ENCODE data around the gene HTT.

Gene HTT

GRCh38 chr4:3253808-3254207, 179.3 kb downstream of the HTT start:
- DNase-seq = no peak

- DNase-seq = no peak
Measured at GRCh38 chr4:3254302-3255131, 180.0 kb downstream of the HTT start.

DNA sequence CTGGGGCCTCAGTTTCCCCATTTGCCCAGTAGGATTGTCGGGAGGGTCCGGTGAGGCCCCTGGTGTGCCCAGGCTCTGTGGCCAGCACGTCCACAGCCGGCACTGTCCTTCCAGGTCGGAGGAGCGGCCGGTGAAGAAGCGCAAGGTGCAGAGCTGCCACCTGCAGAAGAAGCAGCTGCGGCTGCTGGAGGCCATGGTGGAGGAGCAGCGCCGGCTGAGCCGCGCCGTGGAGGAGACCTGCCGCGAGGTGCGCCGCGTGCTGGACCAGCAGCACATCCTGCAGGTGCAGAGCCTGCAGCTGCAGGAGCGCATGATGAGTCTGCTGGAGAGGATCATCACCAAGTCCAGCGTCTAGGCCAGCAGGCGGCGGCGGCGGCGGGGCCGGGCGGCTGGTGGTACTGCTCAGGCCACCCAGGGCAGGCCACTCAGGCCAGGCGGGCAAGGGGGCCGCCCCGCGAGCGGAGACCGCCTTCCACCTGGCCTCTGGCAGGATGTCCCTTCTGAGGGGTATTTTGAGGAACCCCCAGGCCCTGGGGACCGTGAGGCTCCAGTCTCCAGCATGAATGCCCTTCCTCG, 181.2 kb downstream of the HTT start:
- no peak for DNase-seq

- no peak for DNase-seq
Measured at GRCh38 chr4:3256230-3257102, 182.0 kb downstream of the HTT start.

DNA sequence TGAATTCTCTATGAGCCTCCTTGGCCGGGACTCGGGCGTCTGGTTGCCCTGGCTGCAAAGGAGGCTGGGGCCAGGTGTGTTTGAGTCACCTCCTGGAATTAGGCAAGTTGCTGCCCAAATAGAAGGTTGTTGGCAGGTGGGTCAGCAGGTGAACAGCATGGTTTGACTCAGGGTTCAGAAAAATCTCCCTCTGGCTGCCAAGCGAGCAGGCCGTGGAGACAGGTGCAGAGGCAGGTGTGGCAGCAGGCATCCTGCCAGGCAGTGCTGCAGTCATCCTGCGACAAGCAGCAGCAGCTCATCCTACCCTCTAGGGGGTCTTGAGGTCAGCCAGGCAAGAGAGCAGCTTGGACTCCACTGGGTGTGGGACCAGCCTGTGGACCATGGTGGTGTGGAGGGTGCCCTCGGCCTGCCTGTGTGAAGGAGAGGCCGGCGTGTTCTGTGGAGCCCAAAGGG, 182.6 kb downstream of the HTT start:
- DNase-seq = no peak

DNA sequence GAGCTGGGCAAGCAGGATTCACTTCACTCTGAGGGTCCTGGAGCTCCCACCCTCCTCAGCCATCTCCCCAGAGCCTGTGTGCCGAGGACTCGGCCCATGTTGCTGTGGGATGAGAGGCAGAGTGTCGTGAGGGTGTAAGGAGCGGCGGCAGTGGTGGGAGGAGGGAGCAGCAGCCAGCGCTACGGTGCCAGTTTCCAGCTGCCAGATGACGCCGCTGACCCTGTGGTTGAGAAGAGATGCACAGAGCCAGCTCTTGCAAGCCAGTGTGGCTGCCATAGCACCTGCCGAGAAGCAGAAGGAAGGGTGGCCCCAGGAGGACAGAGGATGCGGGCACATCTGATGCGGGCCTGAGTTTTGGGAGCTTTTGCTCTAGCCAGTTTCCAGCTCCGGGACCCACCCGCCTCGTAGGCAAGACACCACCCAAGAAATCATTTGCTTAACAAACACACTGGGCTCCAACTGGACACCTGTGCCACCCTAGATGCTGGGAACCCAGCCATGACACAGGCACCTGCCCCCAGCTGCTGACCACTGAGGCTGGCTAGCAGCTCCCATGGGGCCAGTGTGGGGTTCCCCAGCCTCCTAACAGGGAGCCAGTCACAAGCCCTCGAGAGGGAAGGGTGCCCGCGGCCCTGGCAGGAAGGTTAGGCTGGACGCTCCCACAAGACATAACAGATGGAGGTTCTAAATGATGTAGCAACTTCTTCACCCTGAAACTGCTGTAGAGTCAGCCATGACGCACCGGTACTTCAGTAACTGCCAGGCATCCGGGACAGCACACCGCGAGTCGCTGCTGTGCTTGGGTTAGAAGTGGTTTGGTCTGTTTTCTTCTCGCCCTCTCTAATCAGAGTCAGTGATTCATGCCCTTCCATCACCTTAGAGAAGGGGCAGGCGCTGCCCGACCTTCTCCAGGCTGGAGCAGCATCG, 183.3 kb downstream of the HTT start:
- DNase-seq = no peak

GRCh38 chr4:3261411-3262207, 187.1 kb downstream of the HTT start:
- no peak for DNase-seq

DNA sequence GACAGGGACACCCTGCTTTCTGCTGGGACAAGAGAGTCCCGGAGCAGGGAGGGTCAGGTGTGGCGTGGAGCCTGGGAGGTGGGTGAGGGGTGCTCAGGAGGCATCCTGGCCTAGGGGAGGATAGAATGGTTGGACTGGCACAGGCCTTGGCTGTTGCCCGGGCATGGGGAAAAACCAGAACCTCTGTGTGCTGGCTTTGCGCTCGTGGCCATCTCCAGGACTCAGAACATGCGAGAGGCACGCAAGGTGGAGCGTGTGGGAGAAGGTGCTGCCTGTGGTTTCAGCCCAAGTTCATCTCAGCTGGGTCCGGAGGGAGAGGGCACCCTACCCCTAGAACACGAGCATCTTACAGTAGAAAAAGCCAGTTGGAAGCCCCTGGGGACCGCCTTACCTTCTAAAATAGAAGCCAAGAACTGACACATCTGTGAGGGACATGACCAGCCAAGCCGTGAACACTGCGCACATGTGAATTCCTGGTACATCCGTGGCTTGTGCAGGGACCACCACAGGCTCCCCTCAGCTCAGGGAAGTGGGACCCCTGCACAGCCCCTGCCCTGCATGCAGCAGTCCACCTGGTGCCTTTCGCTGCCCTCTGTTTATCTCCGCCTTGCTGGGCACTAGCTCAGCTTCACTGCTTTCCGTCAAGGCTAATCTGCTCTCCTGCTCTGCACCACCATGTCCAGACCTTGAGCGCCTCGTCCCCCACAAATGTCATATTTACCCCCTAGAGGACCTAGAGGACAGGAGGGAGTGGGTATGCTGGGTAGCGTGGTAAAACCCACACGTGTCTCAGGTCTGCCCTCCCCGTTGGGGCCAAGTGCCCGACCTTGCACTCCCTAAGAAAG, 187.9 kb downstream of the HTT start:
- no peak for DNase-seq

- DNase-seq = no peak
Measured at GRCh38 chr4:3263053-3263875, 188.8 kb downstream of the HTT start.

- DNase-seq = no peak
Measured at GRCh38 chr4:3263876-3264193, 189.4 kb downstream of the HTT start.

- DNase-seq = no peak
Measured at GRCh38 chr4:3266076-3266475, 191.6 kb downstream of the HTT start.

GRCh38 chr4:3267576-3268394, 193.3 kb downstream of the HTT start:
- DNase-seq = no peak

DNA sequence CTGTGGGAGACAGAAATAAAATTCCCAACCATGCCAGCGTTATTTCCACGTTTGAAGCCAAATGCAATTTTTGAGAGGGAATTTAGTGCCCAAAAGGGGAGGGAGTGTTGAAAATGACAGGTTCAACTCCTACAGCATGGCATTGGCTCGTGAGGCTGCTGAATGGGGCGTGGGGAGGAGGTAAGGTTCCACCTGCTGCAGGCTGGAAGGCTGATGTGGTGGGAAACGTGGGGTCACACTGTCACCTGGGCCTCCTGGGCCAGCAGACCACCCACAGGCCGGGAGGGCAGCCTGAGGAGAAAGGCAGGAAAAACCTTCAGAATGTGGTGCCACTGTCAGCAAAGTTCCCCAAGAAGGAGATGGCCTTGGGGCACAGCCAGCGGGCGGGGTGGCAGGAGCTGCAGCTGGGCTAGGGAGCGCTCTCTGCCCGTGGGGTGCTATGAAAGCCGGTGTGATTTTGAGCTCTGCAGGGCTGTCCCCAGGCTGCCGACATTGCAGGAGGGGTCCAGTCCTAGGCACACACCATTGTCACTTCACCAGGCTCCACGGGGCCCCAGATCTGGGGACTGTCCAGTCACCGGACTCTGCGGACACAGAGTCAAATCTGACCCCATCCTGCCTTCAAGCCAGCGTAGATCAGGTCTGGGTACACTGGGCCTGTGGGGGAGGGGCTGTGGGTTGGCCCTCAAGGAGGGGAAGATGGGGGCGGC, 194.1 kb downstream of the HTT start:
- no peak for DNase-seq

DNA sequence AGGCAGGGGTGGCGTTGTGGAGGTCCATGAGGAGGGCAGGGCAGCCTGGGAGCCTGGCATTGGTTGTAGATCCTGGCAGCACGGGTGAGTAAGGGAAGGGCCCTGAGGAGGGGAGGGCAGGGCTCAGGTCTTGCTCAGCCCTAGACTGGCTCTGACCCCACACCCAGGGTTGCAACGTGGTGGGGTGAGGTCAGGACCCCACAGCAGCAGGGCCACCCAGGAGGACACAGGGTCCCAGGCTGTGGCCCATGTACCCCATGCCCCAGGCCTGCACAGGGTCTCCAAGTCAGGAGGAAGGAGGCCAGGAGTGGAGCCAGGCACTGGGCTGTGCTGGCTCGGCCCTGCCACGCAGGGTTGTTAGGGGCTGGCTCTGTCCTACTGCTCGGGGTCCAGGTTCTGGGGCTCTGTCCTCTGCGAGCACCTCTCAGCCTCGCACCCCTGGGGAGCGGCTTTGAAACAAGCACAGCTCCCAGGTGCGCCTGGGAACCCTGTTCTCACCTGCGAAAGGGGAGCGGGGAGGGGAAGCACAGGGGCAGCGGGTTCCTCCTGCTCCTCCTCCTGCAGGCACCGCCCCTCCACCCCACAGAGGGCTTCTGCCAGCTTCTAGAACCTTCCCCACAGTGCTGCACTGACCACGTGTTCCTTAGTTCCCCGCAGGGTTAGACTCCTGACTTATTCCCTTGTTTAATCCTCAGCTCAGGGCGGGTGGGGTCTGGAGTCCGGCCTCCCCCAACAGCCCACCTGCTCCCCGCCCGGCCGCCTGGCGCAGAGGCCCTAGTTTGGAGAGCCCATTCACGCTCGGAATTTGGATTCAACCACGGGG, 194.8 kb downstream of the HTT start:
- no peak for DNase-seq

DNA sequence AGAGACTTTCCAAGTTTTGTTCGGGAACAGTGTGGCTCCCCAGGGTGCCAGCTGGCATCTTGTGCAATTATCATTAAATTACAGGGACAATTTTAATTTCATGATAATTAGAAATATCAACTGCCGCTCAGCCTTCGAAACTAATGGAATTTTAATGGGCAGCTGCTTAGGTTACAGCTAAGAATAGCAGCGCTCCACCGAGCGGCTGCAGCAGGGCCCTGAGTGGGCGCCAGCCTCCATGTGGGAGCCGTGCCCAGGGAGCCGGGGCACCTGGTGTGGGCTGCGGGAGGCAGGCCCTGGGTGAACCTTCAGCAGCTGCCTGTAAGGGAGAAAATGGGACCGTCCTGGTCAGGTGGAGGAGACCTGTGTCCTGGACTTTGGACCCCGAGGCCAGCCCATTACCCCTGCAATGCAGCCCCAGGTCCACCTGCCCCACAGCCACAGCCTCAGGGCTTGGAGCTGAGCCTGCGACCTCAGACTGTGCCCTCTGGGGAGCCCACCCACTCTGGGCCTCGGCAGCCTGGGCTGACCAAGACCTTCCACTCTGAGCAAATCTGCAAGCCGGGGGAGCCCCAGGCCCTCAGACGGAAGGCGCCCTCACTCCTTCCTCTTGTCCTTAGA, 195.6 kb downstream of the HTT start:
- DNase-seq = peak in 1 of 2 donors; percentile 32

- DNase-seq = no peak
Measured at GRCh38 chr4:3271131-3271530, 196.7 kb downstream of the HTT start.

- DNase-seq = peak in 1 of 2 donors; percentile 42
Measured at GRCh38 chr4:3276986-3277385, 202.5 kb downstream of the HTT start.

All from hippocampal formation (tissue), 2 donors.